ENCODE results near the gene SLC16A7. TPM values are rescaled to one million over a fixed set of nuclear protein-coding genes. Genes with fewer than 3 reads are reported as not detected.

The SLC16A7 gene
- total RNA-seq, 2 experiments from 2014 or later, result 33.0 to 34.8 TPM

GRCh38 chr12:59651229-59651920 is 55.5 kb downstream of the SLC16A7 start:
- Mint-ChIP-seq H3K27ac (peak overlapping the region; percentile 37), H3K9me3 (ENCODE audit: low read depth) (peaks cover 9% of the 10 kb centered on the region), H3K36me3 (ENCODE audit: low read depth) (peaks cover 34% of the 10 kb centered on the region), H3K4me3 (no peak overlapping the region), H3K27me3 (no peaks in the 10 kb centered on the region), H3K4me1 (peaks cover 35% of the 10 kb centered on the region)
- ChIA-PET POLR2A (no interaction called here), CTCF (interaction anchor here (1.0 to 1.7 kb wide), 4 partner anchors 8 to 44 kb away, joined by 3 to 9 read pairs (median 4); no protein-coding TSS in a partner anchor)
- DNase-seq, result no peak
- ATAC-seq, result peak; percentile 23
- intact Hi-C loops (cut with DNase I, micrococcal nuclease), result no loop called here

GRCh38 chr12:59652130-59652529 is 56.3 kb downstream of the SLC16A7 start:
- H3K4me1 Mint-ChIP-seq, result peaks cover 35% of the 10 kb centered on the region

GRCh38 chr12:59654061-59654460 is 58.2 kb downstream of the SLC16A7 start:
- Mint-ChIP-seq H3K4me1 (peaks cover 36% of the 10 kb centered on the region), H3K9me3 (ENCODE audit: low read depth) (no peaks in the 10 kb centered on the region), H3K27me3 (no peaks in the 10 kb centered on the region), H3K36me3 (ENCODE audit: low read depth) (peaks cover 9% of the 10 kb centered on the region), H3K4me3 (no peak overlapping the region), H3K27ac (no peak overlapping the region)
- CTCF ChIA-PET, result no interaction called here
- no peak for DNase-seq
- POLR2A ChIA-PET, result no interaction called here
- intact Hi-C loops (cut with DNase I, micrococcal nuclease), result no loop called here
- ATAC-seq, result no peak

More at GRCh38 chr12:59652130-59652529, 56.3 kb downstream of the SLC16A7 start:
- ChIA-PET CTCF (interaction anchor here (1.7 kb wide), 1 partner anchor 21 kb away, joined by 5 read pairs; no protein-coding TSS in a partner anchor), POLR2A (no interaction called here)
- Mint-ChIP-seq H3K4me3 (no peak overlapping the region), H3K36me3 (ENCODE audit: low read depth) (peaks cover 28% of the 10 kb centered on the region), H3K9me3 (ENCODE audit: low read depth) (peaks cover 6% of the 10 kb centered on the region), H3K27me3 (no peaks in the 10 kb centered on the region), H3K27ac (no peak overlapping the region)
- no peak for DNase-seq
- no peak for ATAC-seq
- intact Hi-C loops (cut with DNase I, micrococcal nuclease), result no loop called here

- Mint-ChIP-seq H3K4me3 (no peak overlapping the region), H3K9me3 (ENCODE audit: low read depth) (no peaks in the 10 kb centered on the region), H3K36me3 (ENCODE audit: low read depth) (peaks cover 9% of the 10 kb centered on the region), H3K27ac (no peak overlapping the region), H3K4me1 (peaks cover 28% of the 10 kb centered on the region), H3K27me3 (no peaks in the 10 kb centered on the region)
- ChIA-PET POLR2A (no interaction called here), CTCF (no interaction called here)
- DNase-seq (no peak), ATAC-seq (no peak)
- intact Hi-C loops (cut with DNase I, micrococcal nuclease), result no loop called here
Measured at GRCh38 chr12:59657266-59657665, 61.4 kb downstream of the SLC16A7 start.

- POLR2A ChIA-PET, result no interaction called here
- DNase-seq, result no peak
- no peak overlapping the region for H3K4me3 Mint-ChIP-seq
Measured at GRCh38 chr12:59657711-59658110, 61.9 kb downstream of the SLC16A7 start.

GRCh38 chr12:59660148-59660547 is 64.3 kb downstream of the SLC16A7 start:
- H3K4me3 Mint-ChIP-seq, result no peak overlapping the region
- intact Hi-C loops (cut with DNase I, micrococcal nuclease), result no loop called here
- POLR2A ChIA-PET, result no interaction called here
- CTCF ChIA-PET, result no interaction called here
- H3K9me3 Mint-ChIP-seq (ENCODE audit: low read depth), result no peaks in the 10 kb centered on the region
- no peaks in the 10 kb centered on the region for H3K27me3 Mint-ChIP-seq
- H3K36me3 Mint-ChIP-seq (ENCODE audit: low read depth), result peaks cover 9% of the 10 kb centered on the region
- no peak for DNase-seq
- no peak for ATAC-seq
- H3K27ac Mint-ChIP-seq, result no peak overlapping the region
- H3K4me1 Mint-ChIP-seq, result peaks cover 31% of the 10 kb centered on the region

More at GRCh38 chr12:59657711-59658110, 61.9 kb downstream of the SLC16A7 start:
- intact Hi-C loops (cut with DNase I, micrococcal nuclease), result no loop called here
- Mint-ChIP-seq H3K27me3 (no peaks in the 10 kb centered on the region), H3K27ac (no peak overlapping the region), H3K4me1 (peaks cover 31% of the 10 kb centered on the region), H3K36me3 (ENCODE audit: low read depth) (peaks cover 9% of the 10 kb centered on the region), H3K9me3 (ENCODE audit: low read depth) (no peaks in the 10 kb centered on the region)
- CTCF ChIA-PET, result no interaction called here
- ATAC-seq, result no peak

GRCh38 chr12:59660921-59661597 is 65.2 kb downstream of the SLC16A7 start:
- no peak overlapping the region for H3K4me3 Mint-ChIP-seq
- no peak for DNase-seq
- POLR2A ChIA-PET, result no interaction called here
- H3K36me3 Mint-ChIP-seq (ENCODE audit: low read depth), result peaks cover 10% of the 10 kb centered on the region
- H3K27ac Mint-ChIP-seq, result peak overlapping the region; percentile 5
- no peak for ATAC-seq
- H3K9me3 Mint-ChIP-seq (ENCODE audit: low read depth), result peaks cover 4% of the 10 kb centered on the region
- H3K27me3 Mint-ChIP-seq, result no peaks in the 10 kb centered on the region
- CTCF ChIA-PET, result interaction anchor here (0.9 kb wide), 1 partner anchor 12 kb away, joined by 3 read pairs; no protein-coding TSS in a partner anchor
- peaks cover 29% of the 10 kb centered on the region for H3K4me1 Mint-ChIP-seq
- intact Hi-C loops (cut with DNase I, micrococcal nuclease), result no loop called here

- Mint-ChIP-seq H3K9me3 (ENCODE audit: low read depth) (peaks cover 18% of the 10 kb centered on the region), H3K4me1 (peaks cover 28% of the 10 kb centered on the region), H3K27me3 (no peaks in the 10 kb centered on the region), H3K36me3 (ENCODE audit: low read depth) (peaks cover 36% of the 10 kb centered on the region), H3K4me3 (no peak overlapping the region), H3K27ac (no peak overlapping the region)
- DNase-seq, result no peak
- CTCF ChIA-PET, result interaction anchor here (1.5 kb wide), 1 partner anchor 10 kb away, joined by 4 read pairs; no protein-coding TSS in a partner anchor
- intact Hi-C loops (cut with DNase I, micrococcal nuclease), result no loop called here
- no peak for ATAC-seq
- POLR2A ChIA-PET, result no interaction called here
Measured at GRCh38 chr12:59664495-59664894, 68.7 kb downstream of the SLC16A7 start.

- CTCF ChIA-PET, result no interaction called here
- peaks cover 39% of the 10 kb centered on the region for H3K36me3 Mint-ChIP-seq (ENCODE audit: low read depth)
- no peak for ATAC-seq
Measured at GRCh38 chr12:59665701-59666100, 69.9 kb downstream of the SLC16A7 start.

GRCh38 chr12:59668674-59669073 is 72.8 kb downstream of the SLC16A7 start:
- POLR2A ChIA-PET, result no interaction called here
- no peak for DNase-seq
- Mint-ChIP-seq H3K4me3 (no peak overlapping the region), H3K36me3 (ENCODE audit: low read depth) (peaks cover 39% of the 10 kb centered on the region), H3K9me3 (ENCODE audit: low read depth) (peaks cover 18% of the 10 kb centered on the region), H3K4me1 (peaks cover 17% of the 10 kb centered on the region), H3K27ac (peak overlapping the region; percentile 23), H3K27me3 (no peaks in the 10 kb centered on the region)
- CTCF ChIA-PET, result no interaction called here
- intact Hi-C loops (cut with DNase I, micrococcal nuclease), result no loop called here
- ATAC-seq, result peak; percentile 57

More at GRCh38 chr12:59665701-59666100, 69.9 kb downstream of the SLC16A7 start:
- Mint-ChIP-seq H3K27ac (no peak overlapping the region), H3K9me3 (ENCODE audit: low read depth) (peaks cover 18% of the 10 kb centered on the region), H3K27me3 (no peaks in the 10 kb centered on the region), H3K4me1 (peaks cover 31% of the 10 kb centered on the region), H3K4me3 (no peak overlapping the region)
- POLR2A ChIA-PET, result no interaction called here
- DNase-seq, result no peak
- intact Hi-C loops (cut with DNase I, micrococcal nuclease), result no loop called here

GRCh38 chr12:59672273-59672672 is 76.4 kb downstream of the SLC16A7 start:
- intact Hi-C loops (cut with DNase I, micrococcal nuclease), result no loop called here
- ATAC-seq (no peak), DNase-seq (no peak)
- no peak overlapping the region for H3K27ac Mint-ChIP-seq
- H3K36me3 Mint-ChIP-seq (ENCODE audit: low read depth), result peaks cover 29% of the 10 kb centered on the region
- ChIA-PET CTCF (interaction anchor here (0.8 kb wide), 1 partner anchor 11 kb away, joined by 3 read pairs; no protein-coding TSS in a partner anchor), POLR2A (no interaction called here)
- no peaks in the 10 kb centered on the region for H3K27me3 Mint-ChIP-seq
- peaks cover 21% of the 10 kb centered on the region for H3K4me1 Mint-ChIP-seq
- H3K9me3 Mint-ChIP-seq (ENCODE audit: low read depth), result peaks cover 6% of the 10 kb centered on the region
- H3K4me3 Mint-ChIP-seq, result no peak overlapping the region

GRCh38 chr12:59675461-59675860 is 79.6 kb downstream of the SLC16A7 start:
- no peak overlapping the region for H3K4me3 Mint-ChIP-seq
- no peak for ATAC-seq

More at GRCh38 chr12:59675461-59675860, 79.6 kb downstream of the SLC16A7 start:
- no peak overlapping the region for H3K27ac Mint-ChIP-seq
- H3K4me1 Mint-ChIP-seq, result peaks cover 13% of the 10 kb centered on the region
- no peaks in the 10 kb centered on the region for H3K9me3 Mint-ChIP-seq (ENCODE audit: low read depth)
- ChIA-PET POLR2A (no interaction called here), CTCF (no interaction called here)
- H3K27me3 Mint-ChIP-seq, result no peaks in the 10 kb centered on the region
- peaks cover 27% of the 10 kb centered on the region for H3K36me3 Mint-ChIP-seq (ENCODE audit: low read depth)
- intact Hi-C loops (cut with DNase I, micrococcal nuclease), result no loop called here
- DNase-seq, result no peak

Data from activated CD4-positive, alpha-beta T cell treated with anti-CD3 and anti-CD28 coated beads for 36 hours (primary cell).